ENCODE measurements around the gene MMAB.

MMAB gene

GRCh38 chr12:109559200-109559505 is 14.2 kb downstream of the MMAB start:
- no peak overlapping the region for H2AFZ ChIP-seq (ENCODE audit: low read length, unreplicated experiment)
- no peaks in the 10 kb centered on the region for H3K79me2 ChIP-seq (ENCODE audit: control insufficient read depth, insufficient read depth, low read length, unreplicated experiment)
- H3K27ac ChIP-seq (ENCODE audit: low read depth, low read length), result no peak overlapping the region
- H3K4me1 ChIP-seq (ENCODE audit: control insufficient read depth, insufficient read depth, low read length, unreplicated experiment), result no peaks in the 10 kb centered on the region
- H3K36me3 ChIP-seq (ENCODE audit: insufficient read depth, low read length), result peaks cover 14% of the 10 kb centered on the region
- peaks cover 4% of the 10 kb centered on the region; the same call in 1 of the 2 replicates for H3K27me3 ChIP-seq (ENCODE audit: insufficient read depth, low read length)
- H3K4me3 ChIP-seq (ENCODE audit: low read depth, low read length), result no peak overlapping the region

GRCh38 chr12:109558374-109559199 is 14.7 kb downstream of the MMAB start:
- Histone ChIP-seq H3K79me2 (ENCODE audit: control insufficient read depth, insufficient read depth, low read length, unreplicated experiment) (no peaks in the 10 kb centered on the region), H3K4me1 (ENCODE audit: control insufficient read depth, insufficient read depth, low read length, unreplicated experiment) (no peaks in the 10 kb centered on the region), H3K27me3 (ENCODE audit: insufficient read depth, low read length) (peaks cover 10% of the 10 kb centered on the region), H3K4me3 (ENCODE audit: low read depth, low read length) (no peak overlapping the region), H2AFZ (ENCODE audit: low read length, unreplicated experiment) (no peak overlapping the region), H3K36me3 (ENCODE audit: insufficient read depth, low read length) (peaks cover 11% of the 10 kb centered on the region), H3K27ac (ENCODE audit: low read depth, low read length) (no peak overlapping the region)

DNA sequence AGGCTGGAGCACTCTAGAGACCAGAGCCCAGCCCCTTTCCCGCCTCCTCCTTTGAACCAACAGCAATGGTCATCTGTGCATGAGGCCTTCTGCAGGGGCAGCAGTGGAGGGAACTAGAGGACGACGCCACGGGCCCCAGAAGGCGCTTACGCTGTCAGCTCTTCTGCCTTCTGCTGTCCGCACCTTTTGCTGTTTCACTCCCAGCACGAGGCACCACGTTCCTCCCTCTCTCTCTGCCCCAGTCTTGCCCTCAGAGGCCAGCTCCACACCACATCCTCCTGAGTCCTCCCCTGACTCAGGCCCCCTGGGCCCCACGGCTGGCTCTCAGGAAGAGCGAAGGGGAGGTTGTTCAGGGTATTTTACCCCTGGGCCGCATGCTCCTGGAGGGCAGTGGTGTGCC is 15.5 kb downstream of the MMAB start:
- H3K79me2 ChIP-seq (ENCODE audit: control insufficient read depth, insufficient read depth, low read length, unreplicated experiment), result no peaks in the 10 kb centered on the region
- no peak overlapping the region for H3K4me3 ChIP-seq (ENCODE audit: low read depth, low read length)
- peaks cover 17% of the 10 kb centered on the region for H3K27me3 ChIP-seq (ENCODE audit: insufficient read depth, low read length)
- no peaks in the 10 kb centered on the region for H3K4me1 ChIP-seq (ENCODE audit: control insufficient read depth, insufficient read depth, low read length, unreplicated experiment)
- no peak overlapping the region for H3K27ac ChIP-seq (ENCODE audit: low read depth, low read length)
- peaks cover 8% of the 10 kb centered on the region; the same call in 1 of the 2 replicates for H3K36me3 ChIP-seq (ENCODE audit: insufficient read depth, low read length)
- no peak overlapping the region for H2AFZ ChIP-seq (ENCODE audit: low read length, unreplicated experiment)

GRCh38 chr12:109557200-109557599 is 16.1 kb downstream of the MMAB start:
- no peak overlapping the region for H3K4me3 ChIP-seq (ENCODE audit: low read depth, low read length)
- no peaks in the 10 kb centered on the region for H3K4me1 ChIP-seq (ENCODE audit: control insufficient read depth, insufficient read depth, low read length, unreplicated experiment)
- peaks cover 17% of the 10 kb centered on the region for H3K27me3 ChIP-seq (ENCODE audit: insufficient read depth, low read length)
- no peaks in the 10 kb centered on the region for H3K79me2 ChIP-seq (ENCODE audit: control insufficient read depth, insufficient read depth, low read length, unreplicated experiment)
- H3K36me3 ChIP-seq (ENCODE audit: insufficient read depth, low read length), result peaks cover 7% of the 10 kb centered on the region; the same call in 1 of the 2 replicates
- no peak overlapping the region for H2AFZ ChIP-seq (ENCODE audit: low read length, unreplicated experiment)
- H3K27ac ChIP-seq (ENCODE audit: low read depth, low read length), result no peak overlapping the region

GRCh38 chr12:109555431-109556315 is 17.6 kb downstream of the MMAB start:
- no peak overlapping the region for H3K4me3 ChIP-seq (ENCODE audit: low read depth, low read length)
- no peak overlapping the region for H2AFZ ChIP-seq (ENCODE audit: low read length, unreplicated experiment)
- H3K27me3 ChIP-seq (ENCODE audit: insufficient read depth, low read length), result peaks cover 17% of the 10 kb centered on the region
- no peak overlapping the region for H3K27ac ChIP-seq (ENCODE audit: low read depth, low read length)
- H3K79me2 ChIP-seq (ENCODE audit: control insufficient read depth, insufficient read depth, low read length, unreplicated experiment), result no peaks in the 10 kb centered on the region
- no peaks in the 10 kb centered on the region for H3K36me3 ChIP-seq (ENCODE audit: insufficient read depth, low read length)
- H3K4me1 ChIP-seq (ENCODE audit: control insufficient read depth, insufficient read depth, low read length, unreplicated experiment), result no peaks in the 10 kb centered on the region

DNA sequence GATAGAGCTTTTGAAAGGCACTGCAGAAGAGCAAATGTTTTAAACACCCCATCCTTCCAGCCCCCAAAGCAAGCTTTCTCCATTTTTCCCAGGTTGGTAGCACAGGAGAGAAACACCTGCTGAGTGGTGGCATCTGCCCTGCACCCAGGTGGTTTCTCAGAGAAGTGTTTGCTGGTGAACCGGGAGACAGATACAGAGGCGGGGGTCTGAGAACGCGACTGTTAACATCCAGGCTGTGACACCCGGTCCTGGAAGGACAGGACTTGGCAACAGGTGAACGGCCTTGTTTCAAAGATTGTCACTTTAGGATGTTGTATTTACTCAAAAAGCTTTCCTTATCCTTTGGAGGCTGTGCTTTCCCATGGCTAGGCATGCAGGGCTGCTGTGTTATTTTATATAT is 18.5 kb downstream of the MMAB start:
- H3K79me2 ChIP-seq (ENCODE audit: control insufficient read depth, insufficient read depth, low read length, unreplicated experiment), result no peaks in the 10 kb centered on the region
- H3K27me3 ChIP-seq (ENCODE audit: insufficient read depth, low read length), result peaks cover 21% of the 10 kb centered on the region
- no peak overlapping the region for H3K4me3 ChIP-seq (ENCODE audit: low read depth, low read length)
- H3K27ac ChIP-seq (ENCODE audit: low read depth, low read length), result no peak overlapping the region
- no peak overlapping the region for H2AFZ ChIP-seq (ENCODE audit: low read length, unreplicated experiment)
- no peaks in the 10 kb centered on the region for H3K4me1 ChIP-seq (ENCODE audit: control insufficient read depth, insufficient read depth, low read length, unreplicated experiment)
- no peaks in the 10 kb centered on the region for H3K36me3 ChIP-seq (ENCODE audit: insufficient read depth, low read length)

- Histone ChIP-seq H3K36me3 (ENCODE audit: insufficient read depth, low read length) (no peaks in the 10 kb centered on the region), H2AFZ (ENCODE audit: low read length, unreplicated experiment) (no peak overlapping the region), H3K27ac (ENCODE audit: low read depth, low read length) (no peak overlapping the region), H3K4me3 (ENCODE audit: low read depth, low read length) (no peak overlapping the region), H3K4me1 (ENCODE audit: control insufficient read depth, insufficient read depth, low read length, unreplicated experiment) (no peaks in the 10 kb centered on the region), H3K27me3 (ENCODE audit: insufficient read depth, low read length) (peaks cover 24% of the 10 kb centered on the region), H3K79me2 (ENCODE audit: control insufficient read depth, insufficient read depth, low read length, unreplicated experiment) (no peaks in the 10 kb centered on the region)
These were observed 19.3 kb downstream of the MMAB start for GRCh38 chr12:109553906-109554500.

DNA sequence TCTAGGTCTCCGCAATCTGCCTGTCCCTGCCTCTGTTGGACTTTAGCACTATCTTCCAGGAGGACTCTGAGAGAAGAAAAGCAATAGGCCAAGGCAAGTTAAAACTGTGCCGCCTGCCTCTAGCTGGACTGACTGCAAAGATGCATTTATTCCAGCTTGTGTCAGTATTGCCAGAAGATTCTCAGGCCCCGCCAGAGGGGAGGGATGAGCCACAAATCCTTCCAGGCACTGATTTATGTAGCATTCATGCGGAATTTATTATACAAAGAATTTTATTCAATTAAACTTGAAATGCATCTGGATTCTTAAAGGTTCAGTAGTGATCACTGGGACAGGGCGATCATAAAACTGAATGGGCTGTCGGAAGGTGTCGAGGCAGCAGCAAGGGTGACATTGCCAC is 19.8 kb downstream of the MMAB start:
- no peak overlapping the region for H3K4me3 ChIP-seq (ENCODE audit: low read depth, low read length)
- no peak overlapping the region for H2AFZ ChIP-seq (ENCODE audit: low read length, unreplicated experiment)
- peaks cover 28% of the 10 kb centered on the region for H3K27me3 ChIP-seq (ENCODE audit: insufficient read depth, low read length)
- no peaks in the 10 kb centered on the region for H3K79me2 ChIP-seq (ENCODE audit: control insufficient read depth, insufficient read depth, low read length, unreplicated experiment)
- no peaks in the 10 kb centered on the region for H3K36me3 ChIP-seq (ENCODE audit: insufficient read depth, low read length)
- no peak overlapping the region for H3K27ac ChIP-seq (ENCODE audit: low read depth, low read length)
- H3K4me1 ChIP-seq (ENCODE audit: control insufficient read depth, insufficient read depth, low read length, unreplicated experiment), result no peaks in the 10 kb centered on the region

- Histone ChIP-seq H3K79me2 (ENCODE audit: control insufficient read depth, insufficient read depth, low read length, unreplicated experiment) (no peaks in the 10 kb centered on the region), H3K4me3 (ENCODE audit: low read depth, low read length) (no peak overlapping the region), H3K4me1 (ENCODE audit: control insufficient read depth, insufficient read depth, low read length, unreplicated experiment) (no peaks in the 10 kb centered on the region), H3K27me3 (ENCODE audit: insufficient read depth, low read length) (peaks cover 33% of the 10 kb centered on the region), H3K36me3 (ENCODE audit: insufficient read depth, low read length) (no peaks in the 10 kb centered on the region), H2AFZ (ENCODE audit: low read length, unreplicated experiment) (no peak overlapping the region), H3K27ac (ENCODE audit: low read depth, low read length) (no peak overlapping the region)
These were observed 20.3 kb downstream of the MMAB start for GRCh38 chr12:109552971-109553370.

DNA sequence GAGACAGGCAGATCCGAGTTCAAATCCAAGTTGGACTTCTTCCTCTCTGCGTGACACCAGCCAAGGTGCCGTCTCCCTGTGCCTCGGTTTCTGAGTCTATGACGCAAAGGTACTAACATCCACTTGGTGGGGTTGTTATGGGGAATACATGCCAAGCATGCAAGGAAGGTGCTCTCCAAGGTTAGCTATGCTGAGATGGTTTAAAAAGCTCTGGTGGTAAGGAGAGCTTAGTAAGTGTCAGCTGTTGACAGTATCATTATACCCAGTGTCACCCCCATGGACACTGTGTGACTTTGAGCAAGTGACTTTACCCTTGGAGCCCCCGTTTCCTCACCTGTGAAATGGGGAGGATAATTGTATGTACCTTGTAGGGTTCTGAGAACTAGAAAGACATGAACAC is 22.2 kb downstream of the MMAB start:
- Histone ChIP-seq H3K36me3 (ENCODE audit: insufficient read depth, low read length) (no peaks in the 10 kb centered on the region), H3K79me2 (ENCODE audit: control insufficient read depth, insufficient read depth, low read length, unreplicated experiment) (no peaks in the 10 kb centered on the region), H3K27ac (ENCODE audit: low read depth, low read length) (no peak overlapping the region), H3K4me1 (ENCODE audit: control insufficient read depth, insufficient read depth, low read length, unreplicated experiment) (no peaks in the 10 kb centered on the region), H3K4me3 (ENCODE audit: low read depth, low read length) (no peak overlapping the region), H2AFZ (ENCODE audit: low read length, unreplicated experiment) (no peak overlapping the region), H3K27me3 (ENCODE audit: insufficient read depth, low read length) (peaks cover 33% of the 10 kb centered on the region)
